Neural cell (in vitro differentiated cells): ENCODE data around the gene DMXL1.

ENCODE experiments used
- CTCF ChIP-seq: fragments of 450-650 bp; IDR thresholded peaks from 2 replicates; pipeline ENCODE4 v1.5.1; 2014; ENCODE audit warnings: antibody characterized with exemption, mild to moderate bottlenecking, moderate library complexity; ENCODE audit not compliant: poor library complexity, severe bottlenecking
- REST ChIP-seq: IDR thresholded peaks from 2 replicates; pipeline ENCODE4 v1.6.1; 2012; ENCODE audit warnings: borderline replicate concordance

GRCh38 chr5:119031905-119032304 is 39.0 kb upstream of the DMXL1 start:
- TF ChIP-seq CTCF (no peak), REST (no peak)
